Heart left ventricle (tissue), 13 donors: Measurements from ENCODE around the gene CCDC69.

Source experiments
- POLR2A ChIP-seq, 2 donors: fragments of 450-650 bp; IDR thresholded peaks; one replicate each; pipeline ENCODE4 v1.6.1; 2017; ENCODE audit warnings: antibody characterized with exemption in 2 of 2, mild to moderate bottlenecking in 2 of 2, moderate library complexity in 2 of 2
- TF ChIP-seq, protein P1 (sequence below), 12 donors: fragments of 200-600 bp; sonication (generic) in 4 of 12; IDR thresholded peaks; one replicate each; pipeline versions ENCODE4 v1.5.0 to v1.8.0; 2018 to 2022; ENCODE audit warnings: antibody characterized with exemption in 12 of 12, mild to moderate bottlenecking in 5 of 12
- donor health status: ischemic (EF 13 %, LVEDD 7.1; RV severe dilation, severe dysfunction).
- donor health status: DM: no; HTN: yes; CAD: no.
- donor health status: DM: no; HTN: no; CAD: no.
- donor health status: ischemic (EF 25% LVEDD 6.9; RV normal size, moderate dysfunction).
- donor health status: ischemic (EF 25% LVEDD 5.7; RV mildly dilated, moderate dysfunction).
- donor health status: ischemic (EF 35%, LVEDD 5.7; RV mildly dilated, moderate dysfunction).
- donor health status: nonischemic (EF 11% LVEDD 7.7; RV severe dilation, severe dysfunction).
- donor health status: DM: yes; HTN: yes; CAD: no.
- donor health status: PGD.
- donor health status: ischemic (EF 29% LVEDD 5.4; RV normal size, mild dysfunction).
- donor health status: nonischemic (EF 23%, LVEDD 6.1; RV moderate dilation, normal function).

DNA sequence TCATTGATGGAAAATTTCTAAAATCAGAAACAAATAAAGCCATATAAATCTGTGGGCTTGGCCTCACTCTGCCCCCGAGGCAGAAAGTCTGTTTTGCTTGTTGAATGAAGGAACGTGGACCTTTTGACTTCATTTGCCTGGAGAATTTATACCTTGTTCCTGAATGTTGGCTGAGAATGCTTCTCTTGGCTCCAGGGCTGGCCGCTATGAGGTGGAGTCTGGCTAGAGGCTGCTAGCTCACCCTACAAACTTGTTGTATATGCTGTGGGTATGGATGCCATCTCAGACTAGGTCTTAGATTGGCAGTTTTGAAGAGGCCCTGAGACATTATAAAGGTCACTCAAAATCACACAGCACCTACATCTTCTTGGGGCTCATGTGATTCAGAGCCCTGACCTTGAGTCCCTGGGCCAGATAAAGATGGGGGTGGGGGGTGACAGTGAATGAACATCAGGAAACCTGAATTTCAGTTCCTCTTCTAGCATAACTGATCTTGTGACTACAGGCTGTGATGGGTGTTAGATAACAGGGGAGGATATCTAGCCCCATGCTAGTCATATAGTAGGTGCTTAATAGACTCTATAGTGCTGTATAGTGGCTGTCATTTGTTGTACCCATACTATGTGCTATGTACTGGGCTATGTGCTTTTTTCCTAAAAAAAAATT is 31.9 kb upstream of the CCDC69 start:
- TF ChIP-seq, protein P1, sequence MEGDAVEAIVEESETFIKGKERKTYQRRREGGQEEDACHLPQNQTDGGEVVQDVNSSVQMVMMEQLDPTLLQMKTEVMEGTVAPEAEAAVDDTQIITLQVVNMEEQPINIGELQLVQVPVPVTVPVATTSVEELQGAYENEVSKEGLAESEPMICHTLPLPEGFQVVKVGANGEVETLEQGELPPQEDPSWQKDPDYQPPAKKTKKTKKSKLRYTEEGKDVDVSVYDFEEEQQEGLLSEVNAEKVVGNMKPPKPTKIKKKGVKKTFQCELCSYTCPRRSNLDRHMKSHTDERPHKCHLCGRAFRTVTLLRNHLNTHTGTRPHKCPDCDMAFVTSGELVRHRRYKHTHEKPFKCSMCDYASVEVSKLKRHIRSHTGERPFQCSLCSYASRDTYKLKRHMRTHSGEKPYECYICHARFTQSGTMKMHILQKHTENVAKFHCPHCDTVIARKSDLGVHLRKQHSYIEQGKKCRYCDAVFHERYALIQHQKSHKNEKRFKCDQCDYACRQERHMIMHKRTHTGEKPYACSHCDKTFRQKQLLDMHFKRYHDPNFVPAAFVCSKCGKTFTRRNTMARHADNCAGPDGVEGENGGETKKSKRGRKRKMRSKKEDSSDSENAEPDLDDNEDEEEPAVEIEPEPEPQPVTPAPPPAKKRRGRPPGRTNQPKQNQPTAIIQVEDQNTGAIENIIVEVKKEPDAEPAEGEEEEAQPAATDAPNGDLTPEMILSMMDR (IDR thresholded peaks at IDR 0.05) = no peak
- TF ChIP-seq POLR2A (IDR thresholded peaks at IDR 0.05) = no peak
